Endodermal cell (in vitro differentiated cells): ENCODE data around the gene FDX2. TPM values are rescaled to one million over a fixed set of nuclear protein-coding genes. Genes with fewer than 3 reads are reported as not detected.

Source experiments
- DNase-seq: peaks from one replicate; pipeline ENCODE4 v3.0.0-alpha.2; 2017
- H3K27ac ChIP-seq: 2 replicates; pipeline ENCODE4 v1.5.1; 2013; ENCODE audit warnings: mild to moderate bottlenecking, low read depth, low read length, moderate library complexity
- H3K27me3 ChIP-seq: 2 replicates; pipeline ENCODE4 v1.6.1; 2013; ENCODE audit warnings: mild to moderate bottlenecking, low read length, moderate library complexity; ENCODE audit not compliant: insufficient read depth, control insufficient read depth, poor library complexity, severe bottlenecking
- H3K36me3 ChIP-seq: 2 replicates; pipeline ENCODE4 v1.7.0; 2013; ENCODE audit warnings: mild to moderate bottlenecking, low read length, moderate library complexity; ENCODE audit not compliant: control insufficient read depth, insufficient read depth
- H3K4me1 ChIP-seq: one replicate; pipeline ENCODE4 v1.7.0; 2013; ENCODE audit warnings: low read length; ENCODE audit not compliant: control insufficient read depth, insufficient read depth
- H3K4me3 ChIP-seq: 2 replicates; pipeline ENCODE4 v1.5.1; 2013; ENCODE audit warnings: mild to moderate bottlenecking, low read length, moderate library complexity
- H3K9ac ChIP-seq: 2 replicates; pipeline ENCODE4 v1.6.1; 2013; ENCODE audit warnings: mild to moderate bottlenecking, low read length, moderate library complexity; ENCODE audit not compliant: poor library complexity, severe bottlenecking; ENCODE audit errors: extremely low read depth
- H3K9me3 ChIP-seq: 2 replicates; pipeline ENCODE4 v1.6.1; 2013; ENCODE audit warnings: mild to moderate bottlenecking, low read length, moderate library complexity; ENCODE audit not compliant: control insufficient read depth
- H3K27ac Mint-ChIP-seq: 2 replicates; pipeline ENCODE4 v1.8.0; 2020; ENCODE audit warnings: mixed read lengths
- H3K27me3 Mint-ChIP-seq: 2 replicates; pipeline ENCODE4 v1.8.0; 2021; ENCODE audit warnings: mild to moderate bottlenecking, mixed read lengths; ENCODE audit not compliant: insufficient read depth
- H3K36me3 Mint-ChIP-seq: 2 replicates; pipeline ENCODE4 v1.8.0; 2020; ENCODE audit warnings: low read depth, mixed read lengths
- H3K4me1 Mint-ChIP-seq: 2 replicates; pipeline ENCODE4 v1.8.0; 2020; ENCODE audit warnings: mixed read lengths
- H3K4me3 Mint-ChIP-seq: 2 replicates; pipeline ENCODE4 v1.8.0; 2020; ENCODE audit warnings: mild to moderate bottlenecking, moderate library complexity, mixed read lengths
- H3K9me3 Mint-ChIP-seq: 2 replicates; pipeline ENCODE4 v1.8.0; 2020; ENCODE audit warnings: mild to moderate bottlenecking, mixed read lengths
- CTCF ChIP-seq: fragments of 200-600 bp; sonication (generic); conservative IDR thresholded peaks from 2 replicates; pipeline ENCODE4 v1.5.0; 2021; ENCODE audit warnings: antibody characterized with exemption, mild to moderate bottlenecking
- WGBS, 2 experiments: methylation state at CpG; one replicate each; pipeline versions ENCODE4 v1.1.5 to v1.1.7; 2013; ENCODE audit warnings: missing lambda C conversion rate in 2 of 2, mixed read lengths in 1 of 2; ENCODE audit not compliant: insufficient coverage in 1 of 2, insufficient read length in 1 of 2; 5-methylcytosine and 5-hydroxymethylcytosine counted together
- total RNA-seq, 2 donors: library from RNA; stranded (reverse); fragmentation: NEBNext Ultra II Directional in 1 of 2; extraction: Animal tissue kit (Norgen Biotek cat#: 25700) in 1 of 2; gene quantifications; 2 replicates in 1 of 2; 3 replicates in 1 of 2; pipeline ENCODE4 v1.2.1, GENCODE V29; 2021

FDX2 gene
- total RNA-seq, 2 donors from 2014 or later = 23.2 to 25.9 TPM

GRCh38 chr19:10292789-10293636 is 22.8 kb downstream of the FDX2 start:
- TF ChIP-seq CTCF = no peak
- Mint-ChIP-seq H3K36me3 (no peaks in the 10 kb centered on the region), H3K4me3 (peak overlapping the region; percentile 42), H3K27me3 (peaks cover 99% of the 10 kb centered on the region), H3K4me1 (peaks cover 14% of the 10 kb centered on the region), H3K9me3 (peaks cover 10% of the 10 kb centered on the region), H3K27ac (no peak overlapping the region)
- peak overlapping the region; percentile 68 for H3K4me3 ChIP-seq
- WGBS, 2 experiments = 26 to 34% methylated on average over 35 to 56 of the region's 56 CpGs
- no peak for DNase-seq
- H3K36me3 ChIP-seq = no peaks in the 10 kb centered on the region
- H3K4me1 ChIP-seq = peaks cover 3% of the 10 kb centered on the region
- no peak overlapping the region for H3K9ac ChIP-seq
- no peak overlapping the region for H3K27ac ChIP-seq
- no peaks in the 10 kb centered on the region for H3K9me3 ChIP-seq
- H3K27me3 ChIP-seq = peaks cover 98% of the 10 kb centered on the region

- Mint-ChIP-seq H3K36me3 (no peaks in the 10 kb centered on the region), H3K4me3 (peak overlapping the region; percentile 42), H3K27ac (no peak overlapping the region), H3K4me1 (peaks cover 14% of the 10 kb centered on the region), H3K27me3 (peaks cover 99% of the 10 kb centered on the region), H3K9me3 (peaks cover 12% of the 10 kb centered on the region)
- WGBS, 2 experiments = 2 to 5% methylated on average over 20 to 45 of the region's 45 CpGs
- Histone ChIP-seq H3K4me3 (peak overlapping the region; percentile 68), H3K27me3 (peaks cover 99% of the 10 kb centered on the region), H3K36me3 (no peaks in the 10 kb centered on the region), H3K27ac (no peak overlapping the region), H3K9me3 (no peaks in the 10 kb centered on the region), H3K4me1 (peaks cover 3% of the 10 kb centered on the region), H3K9ac (no peak overlapping the region)
- no peak for TF ChIP-seq CTCF
- peak; percentile 98 for DNase-seq
These were observed 23.5 kb downstream of the FDX2 start for GRCh38 chr19:10292206-10292788.

GRCh38 chr19:10291554-10292205 is 24.1 kb downstream of the FDX2 start:
- Mint-ChIP-seq H3K27me3 (peaks cover 99% of the 10 kb centered on the region), H3K4me1 (peaks cover 14% of the 10 kb centered on the region), H3K27ac (no peak overlapping the region), H3K36me3 (no peaks in the 10 kb centered on the region), H3K4me3 (peak overlapping the region; percentile 42), H3K9me3 (peaks cover 10% of the 10 kb centered on the region)
- no peak for TF ChIP-seq CTCF
- H3K27ac ChIP-seq = no peak overlapping the region
- 2 to 9% methylated on average over 16 to 49 of the region's 49 CpGs for WGBS, 2 experiments
- H3K4me3 ChIP-seq = peak overlapping the region; percentile 68
- peaks cover 3% of the 10 kb centered on the region for H3K4me1 ChIP-seq
- H3K9ac ChIP-seq = no peak overlapping the region
- H3K36me3 ChIP-seq = no peaks in the 10 kb centered on the region
- peaks cover 100% of the 10 kb centered on the region for H3K27me3 ChIP-seq
- DNase-seq = no peak
- no peaks in the 10 kb centered on the region for H3K9me3 ChIP-seq
